Measurements from ENCODE around the gene HEBP2. TPM values are rescaled to one million over a fixed set of nuclear protein-coding genes. Genes with fewer than 3 reads are reported as not detected.

The HEBP2 gene
- total and polyA plus RNA-seq, 2 experiments from 2014 or later, result 25.6 to 118 TPM

DNA sequence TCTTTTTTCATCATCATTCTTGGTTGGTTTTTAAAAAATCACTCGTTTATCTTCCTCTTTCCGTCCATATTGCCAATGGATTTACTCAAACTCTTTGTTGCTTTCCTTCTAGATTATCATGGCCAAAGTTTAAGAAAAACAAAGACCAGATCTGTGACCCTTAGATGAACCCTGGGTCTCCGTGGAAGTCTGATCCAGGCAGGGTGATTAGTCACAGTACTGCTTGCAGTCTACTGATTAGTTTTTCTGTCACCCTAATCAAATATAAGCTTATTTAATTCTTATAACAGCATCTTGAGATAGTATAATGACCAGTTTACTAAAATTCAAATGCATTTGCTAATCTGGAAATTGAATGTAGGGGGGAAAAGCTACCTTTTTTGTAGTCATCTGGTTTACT lies 32.3 kb upstream of the HEBP2 start:
- no peak for TF ChIP-seq EZH2 (IDR thresholded peaks at IDR 0.05; ENCODE audit: low read depth, unreplicated experiment)
- TF ChIP-seq, protein P1, sequence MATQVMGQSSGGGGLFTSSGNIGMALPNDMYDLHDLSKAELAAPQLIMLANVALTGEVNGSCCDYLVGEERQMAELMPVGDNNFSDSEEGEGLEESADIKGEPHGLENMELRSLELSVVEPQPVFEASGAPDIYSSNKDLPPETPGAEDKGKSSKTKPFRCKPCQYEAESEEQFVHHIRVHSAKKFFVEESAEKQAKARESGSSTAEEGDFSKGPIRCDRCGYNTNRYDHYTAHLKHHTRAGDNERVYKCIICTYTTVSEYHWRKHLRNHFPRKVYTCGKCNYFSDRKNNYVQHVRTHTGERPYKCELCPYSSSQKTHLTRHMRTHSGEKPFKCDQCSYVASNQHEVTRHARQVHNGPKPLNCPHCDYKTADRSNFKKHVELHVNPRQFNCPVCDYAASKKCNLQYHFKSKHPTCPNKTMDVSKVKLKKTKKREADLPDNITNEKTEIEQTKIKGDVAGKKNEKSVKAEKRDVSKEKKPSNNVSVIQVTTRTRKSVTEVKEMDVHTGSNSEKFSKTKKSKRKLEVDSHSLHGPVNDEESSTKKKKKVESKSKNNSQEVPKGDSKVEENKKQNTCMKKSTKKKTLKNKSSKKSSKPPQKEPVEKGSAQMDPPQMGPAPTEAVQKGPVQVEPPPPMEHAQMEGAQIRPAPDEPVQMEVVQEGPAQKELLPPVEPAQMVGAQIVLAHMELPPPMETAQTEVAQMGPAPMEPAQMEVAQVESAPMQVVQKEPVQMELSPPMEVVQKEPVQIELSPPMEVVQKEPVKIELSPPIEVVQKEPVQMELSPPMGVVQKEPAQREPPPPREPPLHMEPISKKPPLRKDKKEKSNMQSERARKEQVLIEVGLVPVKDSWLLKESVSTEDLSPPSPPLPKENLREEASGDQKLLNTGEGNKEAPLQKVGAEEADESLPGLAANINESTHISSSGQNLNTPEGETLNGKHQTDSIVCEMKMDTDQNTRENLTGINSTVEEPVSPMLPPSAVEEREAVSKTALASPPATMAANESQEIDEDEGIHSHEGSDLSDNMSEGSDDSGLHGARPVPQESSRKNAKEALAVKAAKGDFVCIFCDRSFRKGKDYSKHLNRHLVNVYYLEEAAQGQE (IDR thresholded peaks at IDR 0.05; ENCODE audit: unreplicated experiment), result no peak
- no peak for TF ChIP-seq ZNF462 (CRISPR knock-in tag; IDR thresholded peaks at IDR 0.05)
- TF ChIP-seq ZNF114 (CRISPR knock-in tag; IDR thresholded peaks at IDR 0.05), result no peak
- no peak for TF ChIP-seq POLR2AphosphoS5 (IDR thresholded peaks at IDR 0.05; ENCODE audit: low read depth)
- TF ChIP-seq, protein P2, sequence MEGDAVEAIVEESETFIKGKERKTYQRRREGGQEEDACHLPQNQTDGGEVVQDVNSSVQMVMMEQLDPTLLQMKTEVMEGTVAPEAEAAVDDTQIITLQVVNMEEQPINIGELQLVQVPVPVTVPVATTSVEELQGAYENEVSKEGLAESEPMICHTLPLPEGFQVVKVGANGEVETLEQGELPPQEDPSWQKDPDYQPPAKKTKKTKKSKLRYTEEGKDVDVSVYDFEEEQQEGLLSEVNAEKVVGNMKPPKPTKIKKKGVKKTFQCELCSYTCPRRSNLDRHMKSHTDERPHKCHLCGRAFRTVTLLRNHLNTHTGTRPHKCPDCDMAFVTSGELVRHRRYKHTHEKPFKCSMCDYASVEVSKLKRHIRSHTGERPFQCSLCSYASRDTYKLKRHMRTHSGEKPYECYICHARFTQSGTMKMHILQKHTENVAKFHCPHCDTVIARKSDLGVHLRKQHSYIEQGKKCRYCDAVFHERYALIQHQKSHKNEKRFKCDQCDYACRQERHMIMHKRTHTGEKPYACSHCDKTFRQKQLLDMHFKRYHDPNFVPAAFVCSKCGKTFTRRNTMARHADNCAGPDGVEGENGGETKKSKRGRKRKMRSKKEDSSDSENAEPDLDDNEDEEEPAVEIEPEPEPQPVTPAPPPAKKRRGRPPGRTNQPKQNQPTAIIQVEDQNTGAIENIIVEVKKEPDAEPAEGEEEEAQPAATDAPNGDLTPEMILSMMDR (conservative IDR thresholded peaks at IDR 0.05; ENCODE audit: low read depth in 2 of 2), result no peak
- TF ChIP-seq NANOG (IDR thresholded peaks at IDR 0.05; ENCODE audit: borderline replicate concordance), result no peak
- no peak for TF ChIP-seq STAT1 (IDR thresholded peaks at IDR 0.05; ENCODE audit: unreplicated experiment)
- TF ChIP-seq ZNF331 (CRISPR knock-in tag; IDR thresholded peaks at IDR 0.05; ENCODE audit: low read depth), result no peak
- no peak for TF ChIP-seq CREB1 (CRISPR knock-in tag; IDR thresholded peaks at IDR 0.05; ENCODE audit: low read depth)
- no peak for TF ChIP-seq JUNB (IDR thresholded peaks at IDR 0.05; ENCODE audit: unreplicated experiment)
- TF ChIP-seq, protein P3, sequence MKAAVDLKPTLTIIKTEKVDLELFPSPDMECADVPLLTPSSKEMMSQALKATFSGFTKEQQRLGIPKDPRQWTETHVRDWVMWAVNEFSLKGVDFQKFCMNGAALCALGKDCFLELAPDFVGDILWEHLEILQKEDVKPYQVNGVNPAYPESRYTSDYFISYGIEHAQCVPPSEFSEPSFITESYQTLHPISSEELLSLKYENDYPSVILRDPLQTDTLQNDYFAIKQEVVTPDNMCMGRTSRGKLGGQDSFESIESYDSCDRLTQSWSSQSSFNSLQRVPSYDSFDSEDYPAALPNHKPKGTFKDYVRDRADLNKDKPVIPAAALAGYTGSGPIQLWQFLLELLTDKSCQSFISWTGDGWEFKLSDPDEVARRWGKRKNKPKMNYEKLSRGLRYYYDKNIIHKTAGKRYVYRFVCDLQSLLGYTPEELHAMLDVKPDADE (IDR thresholded peaks at IDR 0.05), result no peak
- no peak for TF ChIP-seq EZH2phosphoT487 (IDR thresholded peaks at IDR 0.05; ENCODE audit: unreplicated experiment)
- no peak for DNase-seq (ENCODE audit: low spot score)
- Histone ChIP-seq H3K27ac (ENCODE audit: low read depth) (no peak overlapping the region), H3K4me2 (no peak overlapping the region), H4K20me1 (replicated peaks; ENCODE audit: insufficient read depth) (no peaks in the 10 kb centered on the region), H3K9me2 (ENCODE audit: insufficient read depth) (no peaks in the 10 kb centered on the region), H2AFZ (no peak overlapping the region), H3F3A (replicated peaks; ENCODE audit: low read depth) (no peaks in the 10 kb centered on the region), H3K36me3 (ENCODE audit: insufficient read depth) (no peaks in the 10 kb centered on the region), H3K27me3 (ENCODE audit: insufficient read depth) (no peaks in the 10 kb centered on the region), H3K79me2 (replicated peaks; ENCODE audit: insufficient read depth) (no peaks in the 10 kb centered on the region), H3K4me1 (ENCODE audit: insufficient read depth) (peaks cover 10% of the 10 kb centered on the region; the same call in 1 of the 2 replicates), H3K4me3 (no peak overlapping the region)
- Mint-ChIP-seq H3K36me3 (ENCODE audit: low read depth) (no peaks in the 10 kb centered on the region; the same call in 2 of the 3 replicates), H3K9me3 (peaks cover 5% of the 10 kb centered on the region; the same call in 2 of the 3 replicates), H3K4me3 (no peak overlapping the region), H3K27me3 (ENCODE audit: insufficient read depth, low read depth, poor library complexity) (peaks cover 2% of the 10 kb centered on the region), H3K27ac (no peak overlapping the region), H3K4me1 (peaks cover 19% of the 10 kb centered on the region; the same call in 2 of the 3 replicates)
- ATAC-seq, result no peak
